ENCODE measurements around the gene FREM2.

DNA sequence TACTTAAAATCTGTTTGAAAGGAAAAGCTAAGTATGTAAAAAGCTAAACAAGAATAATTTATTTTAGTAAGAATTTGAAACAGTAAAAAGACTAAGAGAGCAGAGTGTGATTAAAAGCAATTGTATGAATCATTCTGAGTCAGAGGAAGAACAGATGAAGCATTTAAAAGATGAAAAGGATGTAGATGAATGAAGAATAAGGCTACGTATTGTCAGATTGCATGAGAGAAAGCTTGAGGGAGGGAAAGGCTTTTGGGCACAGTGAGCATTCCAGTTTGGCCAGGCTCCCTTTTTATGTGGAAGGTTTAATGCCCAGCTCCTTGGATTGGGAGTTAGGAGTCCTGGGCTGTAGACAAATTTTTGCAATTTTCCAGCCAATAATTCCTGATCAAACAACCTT is 117.7 kb downstream of the FREM2 start:
- TF ChIP-seq ELK1 (IDR thresholded peaks at IDR 0.05; ENCODE audit: borderline replicate concordance, low read depth, low read length) (no peak), SMC3 (IDR thresholded peaks at IDR 0.05; ENCODE audit: low read depth, low read length) (no peak), POLR2A (IDR thresholded peaks at IDR 0.05; ENCODE audit: low read depth, low read length) (no peak), RAD21 (IDR thresholded peaks at IDR 0.05; ENCODE audit: low read length) (no peak), MAZ (IDR thresholded peaks at IDR 0.05; ENCODE audit: borderline replicate concordance, low read depth, low read length) (no peak), CEBPB (IDR thresholded peaks at IDR 0.05; ENCODE audit: low read depth, low read length) (no peak), RFX5 (IDR thresholded peaks at IDR 0.05; ENCODE audit: low read depth, low read length) (no peak)
- TF ChIP-seq, protein P1, sequence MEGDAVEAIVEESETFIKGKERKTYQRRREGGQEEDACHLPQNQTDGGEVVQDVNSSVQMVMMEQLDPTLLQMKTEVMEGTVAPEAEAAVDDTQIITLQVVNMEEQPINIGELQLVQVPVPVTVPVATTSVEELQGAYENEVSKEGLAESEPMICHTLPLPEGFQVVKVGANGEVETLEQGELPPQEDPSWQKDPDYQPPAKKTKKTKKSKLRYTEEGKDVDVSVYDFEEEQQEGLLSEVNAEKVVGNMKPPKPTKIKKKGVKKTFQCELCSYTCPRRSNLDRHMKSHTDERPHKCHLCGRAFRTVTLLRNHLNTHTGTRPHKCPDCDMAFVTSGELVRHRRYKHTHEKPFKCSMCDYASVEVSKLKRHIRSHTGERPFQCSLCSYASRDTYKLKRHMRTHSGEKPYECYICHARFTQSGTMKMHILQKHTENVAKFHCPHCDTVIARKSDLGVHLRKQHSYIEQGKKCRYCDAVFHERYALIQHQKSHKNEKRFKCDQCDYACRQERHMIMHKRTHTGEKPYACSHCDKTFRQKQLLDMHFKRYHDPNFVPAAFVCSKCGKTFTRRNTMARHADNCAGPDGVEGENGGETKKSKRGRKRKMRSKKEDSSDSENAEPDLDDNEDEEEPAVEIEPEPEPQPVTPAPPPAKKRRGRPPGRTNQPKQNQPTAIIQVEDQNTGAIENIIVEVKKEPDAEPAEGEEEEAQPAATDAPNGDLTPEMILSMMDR (conservative IDR thresholded peaks at IDR 0.05; ENCODE audit: low read depth, low read length) = no peak
- TF ChIP-seq, protein P2, sequence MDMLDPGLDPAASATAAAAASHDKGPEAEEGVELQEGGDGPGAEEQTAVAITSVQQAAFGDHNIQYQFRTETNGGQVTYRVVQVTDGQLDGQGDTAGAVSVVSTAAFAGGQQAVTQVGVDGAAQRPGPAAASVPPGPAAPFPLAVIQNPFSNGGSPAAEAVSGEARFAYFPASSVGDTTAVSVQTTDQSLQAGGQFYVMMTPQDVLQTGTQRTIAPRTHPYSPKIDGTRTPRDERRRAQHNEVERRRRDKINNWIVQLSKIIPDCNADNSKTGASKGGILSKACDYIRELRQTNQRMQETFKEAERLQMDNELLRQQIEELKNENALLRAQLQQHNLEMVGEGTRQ (IDR thresholded peaks at IDR 0.05; ENCODE audit: low read depth, low read length) = no peak

Data from IMR-90 (cell line).